ENCODE results near the gene FNIP1.
"Not testable (repeated sequence)": the region's sequence is repeated elsewhere in the genome, so short reads cannot be mapped to it uniquely, and the experiment has no call there.

FNIP1 gene

GRCh38 chr5:131796793-131797693, at the start of gene FNIP1:
Gene FNIP1 (minus strand): TSS chr5:131797017. CDS start chr5:131796921, 96 bp downstream.
- peak; percentile 98 for DNase-seq

DNA sequence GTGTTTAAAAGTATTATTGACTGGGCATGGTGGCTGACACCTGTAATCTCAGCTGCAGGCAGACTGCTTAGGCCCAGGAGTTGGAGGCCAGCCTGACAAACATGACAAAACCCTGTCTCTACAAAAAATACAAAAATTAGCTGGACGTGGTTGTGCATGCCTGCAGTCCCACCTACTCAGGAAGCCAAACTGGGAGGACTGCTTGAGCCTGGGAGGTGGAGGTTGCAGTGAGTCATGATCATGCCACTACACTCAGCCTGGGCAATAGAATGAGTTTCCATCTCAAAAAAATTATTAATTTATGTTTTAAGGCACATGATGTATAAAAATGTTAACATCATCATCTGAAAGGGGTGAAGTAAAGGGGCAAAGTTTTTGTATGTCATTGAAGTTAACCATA, 49.7 kb upstream of the FNIP1 start:
- no peak for DNase-seq

DNA sequence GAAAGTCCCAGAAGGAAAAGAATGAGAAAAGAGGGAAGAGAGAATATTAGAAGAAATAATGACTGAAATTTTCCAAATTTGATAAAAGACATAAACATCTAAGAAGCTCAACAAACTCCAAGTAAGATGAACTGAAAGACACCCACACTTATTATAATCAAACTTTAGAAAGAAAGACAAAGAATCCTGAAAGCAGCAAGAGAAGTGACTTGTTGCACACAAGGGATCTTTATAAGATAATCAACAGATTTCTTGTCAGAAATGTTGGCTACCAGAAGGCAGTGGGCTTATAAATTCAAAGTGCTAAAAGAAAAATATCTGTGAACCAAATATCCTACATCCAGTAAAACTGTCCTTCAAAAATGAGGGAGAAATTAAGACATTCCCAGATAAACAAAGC, 49.0 kb upstream of the FNIP1 start:
- DNase-seq = no peak

DNA sequence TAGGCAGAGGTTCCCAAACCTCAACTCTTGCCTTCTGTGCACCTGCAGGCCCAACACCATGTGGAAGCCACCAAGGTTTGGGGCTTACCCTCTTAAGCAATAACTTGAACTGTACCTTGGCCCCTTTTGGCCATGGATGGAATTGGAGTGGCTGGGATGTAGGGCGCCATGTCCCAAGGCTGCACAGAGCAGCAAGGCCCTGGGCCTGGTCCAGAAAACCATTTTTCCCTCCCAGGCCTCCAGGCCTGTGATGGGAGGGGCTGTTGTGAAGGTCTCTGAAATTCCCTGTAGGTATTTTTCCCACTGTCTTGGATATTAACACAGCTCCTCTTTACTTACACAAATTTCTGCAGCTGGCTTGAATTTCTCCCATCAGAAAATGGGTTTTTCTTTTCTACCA, 46.2 kb upstream of the FNIP1 start:
- DNase-seq = not testable (repeated sequence)

DNA sequence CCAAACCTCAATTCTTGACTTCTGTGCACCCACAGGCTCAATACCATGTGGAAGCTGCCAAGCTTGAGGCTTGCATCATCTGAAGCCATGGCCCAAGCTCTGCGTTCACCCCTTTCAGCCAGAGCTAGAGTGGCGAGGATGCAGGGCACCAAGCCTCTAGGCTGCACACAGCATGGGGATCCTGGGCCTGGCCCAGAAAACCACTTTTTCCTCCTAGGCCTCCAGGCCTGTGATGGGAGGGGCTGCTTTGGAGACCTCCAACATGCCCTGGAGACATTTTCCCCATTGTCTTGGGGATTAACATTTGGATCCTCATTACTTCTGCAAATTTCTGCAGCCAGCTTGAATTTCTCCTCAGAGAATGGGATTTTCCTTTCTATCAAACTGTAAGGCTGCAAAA, 35.9 kb upstream of the FNIP1 start:
- not testable (repeated sequence) for DNase-seq

- DNase-seq = no peak
Observed at GRCh38 chr5:131825404-131826013, 28.7 kb upstream of the FNIP1 start.

GRCh38 chr5:131824631-131825030, 27.8 kb upstream of the FNIP1 start:
- no peak for DNase-seq

DNA sequence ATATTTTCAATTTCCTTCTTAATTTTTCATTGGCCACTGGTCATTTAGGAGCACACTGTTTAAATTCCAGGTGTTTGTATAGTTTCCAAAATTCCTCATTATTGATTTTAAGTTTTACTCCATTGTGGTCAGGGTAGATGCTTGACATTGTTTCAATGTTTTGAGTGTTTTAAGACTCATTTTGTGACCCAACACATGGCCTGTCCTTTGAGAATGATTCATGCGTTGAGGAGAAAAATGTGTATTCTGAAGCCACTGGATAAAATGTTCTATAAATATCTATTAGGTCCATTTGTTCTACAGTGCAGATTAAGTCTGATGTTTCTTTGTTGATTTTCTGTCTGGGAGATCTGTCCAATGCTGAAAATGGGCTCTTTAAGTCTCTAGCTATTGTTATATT, 24.4 kb upstream of the FNIP1 start:
- no peak for DNase-seq

DNA sequence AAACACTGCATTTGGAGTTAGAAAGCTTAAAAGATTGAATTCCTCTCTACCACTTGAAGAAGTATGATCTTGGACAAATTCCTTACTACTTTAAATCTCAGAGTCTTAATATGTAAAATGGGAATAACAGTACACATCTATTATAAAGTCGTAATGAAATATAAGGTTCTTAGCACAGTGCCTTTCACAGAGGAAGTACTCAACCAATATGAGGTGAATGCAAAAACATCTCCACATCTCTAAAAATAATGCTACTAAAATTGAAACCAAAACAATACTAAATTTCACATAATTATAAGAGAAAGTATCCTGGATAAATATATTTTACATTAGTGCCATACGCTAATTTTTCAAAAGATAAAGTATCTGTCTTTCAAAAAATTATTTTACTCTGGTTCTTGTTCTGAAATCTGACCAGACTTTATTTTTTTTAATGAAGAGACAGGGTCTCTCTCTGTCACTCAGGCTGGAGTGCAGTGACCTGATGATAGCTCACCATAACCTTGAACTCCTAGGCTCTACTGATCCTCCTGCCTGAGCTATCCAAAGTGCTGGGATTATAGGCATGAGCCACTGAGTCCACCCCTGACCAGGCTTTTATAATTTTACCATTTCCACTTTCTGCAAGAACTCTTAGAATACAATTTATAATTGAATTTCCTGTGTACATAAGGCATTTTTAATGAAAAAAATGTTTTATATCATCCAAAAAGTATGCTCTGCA, 21.3 kb upstream of the FNIP1 start:
- DNase-seq = no peak

- DNase-seq = peak; percentile 43 to 85
Observed at GRCh38 chr5:131814990-131815389, 18.2 kb upstream of the FNIP1 start.

GRCh38 chr5:131812371-131813160, 15.7 kb upstream of the FNIP1 start:
- no peak for DNase-seq

- peak in 1 of 2 experiments; percentile 34 for DNase-seq
Observed at GRCh38 chr5:131810510-131811249, 13.9 kb upstream of the FNIP1 start.

DNA sequence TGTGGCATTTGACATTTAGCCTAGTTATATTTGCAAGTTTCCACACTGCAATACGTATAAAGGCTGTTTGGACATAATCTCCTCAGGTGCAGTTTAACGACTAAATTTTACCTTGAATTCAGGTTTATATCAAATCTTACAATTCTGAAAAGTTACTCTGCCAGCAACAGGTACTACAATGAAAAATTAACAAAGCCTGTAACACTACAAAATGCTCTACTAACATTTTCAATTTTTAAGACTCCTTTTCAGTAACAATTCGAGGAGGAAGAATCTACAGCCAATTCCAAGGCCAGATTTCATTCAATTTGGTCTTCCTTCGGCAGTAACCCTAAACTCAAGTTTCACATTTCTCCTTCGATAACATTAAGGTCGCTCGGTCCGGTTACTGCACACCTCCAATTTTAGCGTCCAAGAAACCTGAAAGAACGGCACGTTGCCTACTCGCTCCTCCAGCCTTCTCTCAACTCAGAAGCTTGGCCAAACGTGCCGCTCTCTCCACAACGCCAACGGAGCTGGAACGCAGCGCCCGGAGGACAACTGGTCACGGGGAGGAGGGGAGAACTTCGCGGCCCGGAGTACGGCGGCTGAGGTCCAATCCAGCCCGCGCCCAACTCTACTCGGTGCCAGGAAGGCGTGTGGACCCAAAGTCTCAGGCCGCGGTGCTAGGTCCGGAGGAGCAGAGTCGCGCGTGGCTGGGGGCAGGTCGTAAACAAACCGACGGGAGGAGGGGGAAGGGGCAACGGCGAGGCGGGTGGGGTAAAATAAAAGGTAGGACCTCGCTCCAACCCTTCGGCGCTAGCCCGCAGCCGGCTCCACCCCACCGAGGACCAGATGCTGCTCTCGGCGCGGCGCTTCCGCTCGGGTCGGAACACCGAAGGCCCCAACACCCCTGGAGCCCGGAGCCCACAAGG, 681 bp downstream of the FNIP1 start:
- DNase-seq = peak; percentile 19 to 41

GRCh38 chr5:131795228-131795627, 1.6 kb downstream of the FNIP1 start:
- no peak for DNase-seq

DNA sequence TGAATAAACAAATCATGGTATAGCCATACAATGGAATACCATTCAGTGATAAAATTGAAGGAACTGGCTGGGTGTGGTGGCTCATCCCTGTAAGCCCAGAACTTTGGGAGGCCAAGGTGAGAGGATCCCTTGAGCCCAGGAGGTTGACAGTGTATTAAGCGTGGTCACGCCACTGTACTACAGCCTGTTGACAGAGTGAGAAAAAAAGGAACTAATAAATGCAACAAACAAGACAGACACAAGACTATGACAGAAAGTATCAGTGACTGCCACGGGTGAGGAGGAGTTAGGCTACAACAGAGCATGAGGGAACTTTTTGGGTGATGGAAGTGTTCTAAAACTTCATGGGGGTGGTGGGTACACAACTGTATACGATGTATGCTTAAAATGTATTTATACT, 2.2 kb downstream of the FNIP1 start:
- no peak for DNase-seq

- no peak for DNase-seq
Observed at GRCh38 chr5:131792896-131793295, 3.9 kb downstream of the FNIP1 start.

GRCh38 chr5:131791866-131792265, 5.0 kb downstream of the FNIP1 start:
- no peak for DNase-seq

- no peak for DNase-seq
Observed at GRCh38 chr5:131790550-131790949, 6.3 kb downstream of the FNIP1 start.

DNA sequence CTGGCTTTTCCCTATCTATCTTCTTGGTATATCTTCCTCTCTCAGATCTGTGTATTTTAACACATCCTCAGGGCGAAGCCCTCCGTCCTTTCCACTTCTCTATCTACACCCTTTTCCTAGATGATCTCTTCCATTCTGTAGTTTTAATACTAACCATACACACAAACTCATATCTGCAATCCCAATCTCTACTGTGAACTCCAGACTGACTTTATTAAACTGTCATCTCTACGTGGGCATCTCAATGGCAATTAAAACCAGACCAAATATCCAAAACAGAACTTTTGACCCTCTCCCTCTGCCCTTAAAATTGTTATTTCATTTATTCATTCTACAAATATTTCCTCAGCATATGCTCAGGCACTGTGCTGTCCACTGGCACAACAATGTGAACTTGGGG, 7.1 kb downstream of the FNIP1 start:
- DNase-seq = no peak

- no peak for DNase-seq
Observed at GRCh38 chr5:131787736-131788135, 9.1 kb downstream of the FNIP1 start.

Data from SW 1271 (cell line).